ENCODE results near the gene SPATA21.
"Not testable (repeated sequence)": the region's sequence is repeated elsewhere in the genome, so short reads cannot be mapped to it uniquely, and the experiment has no call there.

The SPATA21 gene

GRCh38 chr1:16436946-16437474 lies at the start of gene SPATA21:
Gene SPATA21, minus strand, starts transcription at chr1:16437424. Its CDS starts 6,053 bp downstream, at chr1:16431371.
- TF ChIP-seq POLR2A (IDR thresholded peaks at IDR 0.05; ENCODE audit: low read depth, low read length), result no peak
- FAIRE-seq (no peak), DNase-seq (ENCODE audit: insufficient read length, low spot score) (no peak)

GRCh38 chr1:16487011-16487410 lies 49.8 kb upstream of the SPATA21 start:
- not testable (repeated sequence) for FAIRE-seq; DNase-seq (ENCODE audit: insufficient read length, low spot score)

GRCh38 chr1:16486316-16486715 lies 49.1 kb upstream of the SPATA21 start:
- not testable (repeated sequence) for DNase-seq (ENCODE audit: insufficient read length, low spot score); FAIRE-seq

GRCh38 chr1:16484931-16485330 lies 47.7 kb upstream of the SPATA21 start:
- TF ChIP-seq POLR2A (IDR thresholded peaks at IDR 0.05; ENCODE audit: low read depth, low read length), result no peak
- no peak for FAIRE-seq
- no peak for DNase-seq (ENCODE audit: insufficient read length, low spot score)

GRCh38 chr1:16484501-16484835 lies 47.2 kb upstream of the SPATA21 start:
- no peak for TF ChIP-seq POLR2A (IDR thresholded peaks at IDR 0.05; ENCODE audit: low read depth, low read length)
- DNase-seq (ENCODE audit: insufficient read length, low spot score) (no peak), FAIRE-seq (no peak)

GRCh38 chr1:16483639-16484500 lies 46.6 kb upstream of the SPATA21 start:
- FAIRE-seq; DNase-seq (ENCODE audit: insufficient read length, low spot score): not testable (repeated sequence)

- not testable (repeated sequence) for DNase-seq (ENCODE audit: insufficient read length, low spot score); FAIRE-seq
Observed at GRCh38 chr1:16483146-16483545, 45.9 kb upstream of the SPATA21 start.

GRCh38 chr1:16478091-16478490 lies 40.9 kb upstream of the SPATA21 start:
- FAIRE-seq (no peak), DNase-seq (ENCODE audit: insufficient read length, low spot score) (no peak)
- no peak for TF ChIP-seq POLR2A (IDR thresholded peaks at IDR 0.05; ENCODE audit: low read depth, low read length)

- not testable (repeated sequence) for DNase-seq (ENCODE audit: insufficient read length, low spot score); FAIRE-seq
Observed at GRCh38 chr1:16475771-16476770, 38.8 kb upstream of the SPATA21 start.

GRCh38 chr1:16474891-16475290 lies 37.7 kb upstream of the SPATA21 start:
- not testable (repeated sequence) for DNase-seq (ENCODE audit: insufficient read length, low spot score); FAIRE-seq

- TF ChIP-seq POLR2A (IDR thresholded peaks at IDR 0.05; ENCODE audit: low read depth, low read length), result no peak
- no peak for DNase-seq (ENCODE audit: insufficient read length, low spot score)
- no peak for FAIRE-seq
Observed at GRCh38 chr1:16474166-16474800, 37.1 kb upstream of the SPATA21 start.

- FAIRE-seq, result no peak
Observed at GRCh38 chr1:16468558-16468957, 31.3 kb upstream of the SPATA21 start.

GRCh38 chr1:16464917-16465625 lies 27.8 kb upstream of the SPATA21 start:
- FAIRE-seq (no peak), DNase-seq (ENCODE audit: insufficient read length, low spot score) (no peak)
- TF ChIP-seq POLR2A (IDR thresholded peaks at IDR 0.05; ENCODE audit: low read depth, low read length), result no peak

More at GRCh38 chr1:16468558-16468957, 31.3 kb upstream of the SPATA21 start:
- DNase-seq (ENCODE audit: insufficient read length, low spot score), result no peak
- no peak for TF ChIP-seq POLR2A (IDR thresholded peaks at IDR 0.05; ENCODE audit: low read depth, low read length)
